A673 (cell line): Measurements from ENCODE around the gene EEF2K. TPM values are rescaled to one million over a fixed set of nuclear protein-coding genes. Genes with fewer than 3 reads are reported as not detected.

Experiments
- BruUV-seq: library from RNA; stranded (reverse); fragments of 400-500 nt; replicated peaks from 2 replicates; lab custom pipeline; 2021; lab: Mats Ljungman, UMichigan
- CTCF ChIA-PET: fragments of 300-600 bp; sonication (Branson Sonifier 250); formaldehyde crosslinking; loops from one replicate; lab custom pipeline; 2022; ENCODE audit warnings: antibody characterized with exemption; lab: Charles Lee
- POLR2A ChIA-PET: fragments of 300-600 bp; sonication (Branson Sonifier 250); formaldehyde crosslinking; loops from one replicate; lab custom pipeline; 2022; ENCODE audit warnings: antibody characterized with exemption; ENCODE audit not compliant: low non-redundant PET; lab: Charles Lee
- DNase-seq: peaks from one replicate; pipeline ENCODE4 v3.0.0-alpha.2; 2015; ENCODE audit warnings: low spot score
- H3K27ac ChIP-seq: fragments of 200-600 bp; sonication (generic); 2 replicates; pipeline ENCODE4 v1.5.1; 2016; ENCODE audit warnings: mixed run types, low read depth, mild to moderate bottlenecking, mixed read lengths, antibody characterized with exemption, low read length; ENCODE audit not compliant: poor library complexity, severe bottlenecking
- H3K27me3 ChIP-seq: fragments of 200-600 bp; sonication (generic); replicated peaks from 2 replicates; pipeline ENCODE4 v1.6.1; 2017; ENCODE audit warnings: mixed run types, low read depth, mild to moderate bottlenecking, mixed read lengths, antibody characterized with exemption, low read length; ENCODE audit not compliant: insufficient read depth, poor library complexity
- H3K36me3 ChIP-seq: fragments of 200-600 bp; sonication (generic); 2 replicates; pipeline ENCODE4 v1.6.1; 2016; ENCODE audit warnings: mixed run types, mild to moderate bottlenecking, mixed read lengths, antibody characterized with exemption, low read length; ENCODE audit not compliant: insufficient read depth, poor library complexity, severe bottlenecking
- H3K4me1 ChIP-seq: fragments of 200-600 bp; sonication (generic); 2 replicates; pipeline ENCODE4 v1.6.1; 2017; ENCODE audit warnings: mixed run types, mild to moderate bottlenecking, mixed read lengths, antibody characterized with exemption, low read length; ENCODE audit not compliant: insufficient read depth, poor library complexity, severe bottlenecking
- H3K4me3 ChIP-seq: fragments of 200-600 bp; sonication (generic); 2 replicates; pipeline ENCODE4 v1.5.1; 2016; ENCODE audit warnings: low read depth, mixed run types, mild to moderate bottlenecking, mixed read lengths, low read length; ENCODE audit not compliant: poor library complexity, severe bottlenecking
- H3K9me3 ChIP-seq: fragments of 200-600 bp; sonication (generic); 2 replicates; pipeline ENCODE4 v1.6.1; 2016; ENCODE audit warnings: mixed run types, low read depth, mild to moderate bottlenecking, mixed read lengths, antibody characterized with exemption, low read length; ENCODE audit not compliant: poor library complexity, severe bottlenecking
- CTCF ChIP-seq: fragments of 300-800, 200-600 bp; sonication (generic); conservative IDR thresholded peaks from 2 replicates; pipeline ENCODE4 v1.5.1; 2017; ENCODE audit warnings: low read depth, mild to moderate bottlenecking, antibody characterized with exemption, low read length, moderate library complexity, mixed read lengths
- EZH2 ChIP-seq: fragments of 200-600 bp; sonication (generic); IDR thresholded peaks from 2 replicates; pipeline ENCODE4 v1.6.1; 2017; ENCODE audit warnings: borderline replicate concordance, low read depth, mild to moderate bottlenecking, mixed read lengths, antibody characterized with exemption, low read length; ENCODE audit not compliant: poor library complexity, severe bottlenecking
- intact Hi-C: fragments of 100-400 bp; cut with micrococcal nuclease; formaldehyde crosslinking; loops from one replicate; pipeline ENCODE4 v1.10.0; 2022; ENCODE audit not compliant: unreplicated experiment
- total RNA-seq: library from RNA; stranded (reverse); gene quantifications from 2 replicates; pipeline ENCODE4 v1.2.3, GENCODE V29; 2021

Gene EEF2K
- total RNA-seq, 1 experiment from 2014 or later: 14.3 TPM

- Histone ChIP-seq H3K9me3 (no peaks in the 10 kb centered on the region), H3K27ac (no peak overlapping the region), H3K4me3 (no peak overlapping the region), H3K4me1 (no peaks in the 10 kb centered on the region), H3K27me3 (no peaks in the 10 kb centered on the region), H3K36me3 (peaks cover 48% of the 10 kb centered on the region)
- intact Hi-C loops: no loop called here
- TF ChIP-seq EZH2 (no peak), CTCF (no peak)
- POLR2A ChIA-PET: no interaction called here
- CTCF ChIA-PET: no interaction called here
- DNase-seq: no peak
- BruUV-seq: no TSS peak
Measured at GRCh38 chr16:22315979-22316378, 109.9 kb downstream of the EEF2K start.

- H3K4me1 ChIP-seq: no peaks in the 10 kb centered on the region
- TF ChIP-seq CTCF (no peak), EZH2 (no peak)
- DNase-seq: no peak
- no peak overlapping the region for H3K27ac ChIP-seq
- H3K27me3 ChIP-seq: no peaks in the 10 kb centered on the region
- no TSS peak for BruUV-seq
- peaks cover 48% of the 10 kb centered on the region for H3K36me3 ChIP-seq
- intact Hi-C loops: no loop called here
- POLR2A ChIA-PET: no interaction called here
- H3K4me3 ChIP-seq: no peak overlapping the region
- no peaks in the 10 kb centered on the region for H3K9me3 ChIP-seq
- CTCF ChIA-PET: no interaction called here
Measured at GRCh38 chr16:22316411-22316811, 110.3 kb downstream of the EEF2K start.

- DNase-seq: no peak
- H3K9me3 ChIP-seq: no peaks in the 10 kb centered on the region
- TF ChIP-seq EZH2: no peak
- TF ChIP-seq CTCF: no peak
- no peaks in the 10 kb centered on the region for H3K4me1 ChIP-seq
- H3K4me3 ChIP-seq: no peak overlapping the region
- BruUV-seq: no TSS peak
- CTCF ChIA-PET: no interaction called here
- POLR2A ChIA-PET: no interaction called here
- intact Hi-C loops: no loop called here
- no peak overlapping the region for H3K27ac ChIP-seq
- H3K36me3 ChIP-seq: peaks cover 52% of the 10 kb centered on the region
- no peaks in the 10 kb centered on the region for H3K27me3 ChIP-seq
Measured at GRCh38 chr16:22317001-22317530, 111.0 kb downstream of the EEF2K start.
